ENCODE results near the gene INSL3. TPM values are rescaled to one million over a fixed set of nuclear protein-coding genes. Genes with fewer than 3 reads are reported as not detected.
A peak's percentile ranks its signal among the peaks of the same experiment; 100 is the strongest.

The INSL3 gene
- total RNA-seq, 6 experiments from 2014 or later: not detected

DNA sequence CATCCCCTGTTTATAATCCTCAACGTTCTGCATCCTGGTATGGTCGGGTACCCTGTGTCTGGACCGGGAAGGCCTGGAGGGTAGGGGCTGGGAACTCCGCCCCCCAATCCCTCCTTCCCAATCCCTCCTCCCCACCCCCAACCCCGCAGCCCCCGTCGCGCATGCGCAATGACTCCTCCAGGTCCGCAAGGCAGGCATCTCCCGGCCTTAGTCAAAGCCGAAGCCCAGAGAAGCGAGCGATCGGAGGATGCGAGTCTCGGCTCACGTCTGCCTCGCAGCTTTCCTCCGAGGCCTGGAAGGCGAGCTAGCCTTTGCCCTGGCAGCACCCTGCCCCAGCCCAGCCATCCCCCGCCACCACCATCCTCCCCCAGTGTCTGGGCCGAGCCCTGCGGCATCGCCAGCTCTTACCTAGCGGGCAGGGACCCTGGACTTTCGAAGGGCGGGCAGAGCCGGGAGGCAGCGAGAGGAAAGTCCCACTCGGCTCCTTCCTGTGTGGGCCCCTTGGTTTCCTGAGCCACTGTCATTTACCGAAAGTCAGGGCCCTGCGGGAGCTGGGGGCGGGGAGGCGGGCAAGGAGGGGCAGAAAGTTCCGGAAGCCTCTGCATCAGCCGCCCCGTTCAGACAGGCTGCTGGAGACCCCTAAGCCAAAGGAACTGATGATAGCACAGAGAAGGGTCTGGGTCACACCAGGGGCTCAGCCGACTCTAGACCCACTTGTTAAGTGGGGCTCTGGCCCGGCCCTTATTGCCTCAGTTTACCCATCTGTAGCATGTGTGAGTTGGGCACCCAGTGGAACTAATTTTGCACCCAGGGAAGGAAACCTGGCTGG is 26.4 kb upstream of the INSL3 start, which contains the start of gene JAK3:
Gene JAK3 (minus strand): TSS at position 445 of the 829 bp plus-strand sequence. CDS start 3,565 bp downstream, outside the sequence.
- TF ChIP-seq, protein P1, sequence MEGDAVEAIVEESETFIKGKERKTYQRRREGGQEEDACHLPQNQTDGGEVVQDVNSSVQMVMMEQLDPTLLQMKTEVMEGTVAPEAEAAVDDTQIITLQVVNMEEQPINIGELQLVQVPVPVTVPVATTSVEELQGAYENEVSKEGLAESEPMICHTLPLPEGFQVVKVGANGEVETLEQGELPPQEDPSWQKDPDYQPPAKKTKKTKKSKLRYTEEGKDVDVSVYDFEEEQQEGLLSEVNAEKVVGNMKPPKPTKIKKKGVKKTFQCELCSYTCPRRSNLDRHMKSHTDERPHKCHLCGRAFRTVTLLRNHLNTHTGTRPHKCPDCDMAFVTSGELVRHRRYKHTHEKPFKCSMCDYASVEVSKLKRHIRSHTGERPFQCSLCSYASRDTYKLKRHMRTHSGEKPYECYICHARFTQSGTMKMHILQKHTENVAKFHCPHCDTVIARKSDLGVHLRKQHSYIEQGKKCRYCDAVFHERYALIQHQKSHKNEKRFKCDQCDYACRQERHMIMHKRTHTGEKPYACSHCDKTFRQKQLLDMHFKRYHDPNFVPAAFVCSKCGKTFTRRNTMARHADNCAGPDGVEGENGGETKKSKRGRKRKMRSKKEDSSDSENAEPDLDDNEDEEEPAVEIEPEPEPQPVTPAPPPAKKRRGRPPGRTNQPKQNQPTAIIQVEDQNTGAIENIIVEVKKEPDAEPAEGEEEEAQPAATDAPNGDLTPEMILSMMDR (IDR thresholded peaks at IDR 0.05): no peak
- ATAC-seq (peak; percentile 51 to 83 (median 69)), DNase-seq (peak; percentile 65 to 80 (median 75))
- H3K27ac ChIP-seq: peak within 1 kb of the TSS; percentile 44 to 93 (median 77)
- H3K4me1 ChIP-seq: no peaks in the 10 kb centered on the region
- H3K9me3 ChIP-seq: no peaks in the 10 kb centered on the region
- no peaks in the 10 kb centered on the region for H3K27me3 ChIP-seq
- no peaks in the 10 kb centered on the region for H3K36me3 ChIP-seq
- H3K4me3 ChIP-seq: peak within 1 kb of the TSS; percentile 26 to 43 (median 32)
- intact Hi-C loops (cut with DNase I): no loop called here
- WGBS (ENCODE audit: insufficient coverage, low coverage, low lambda C conversion rate, missing lambda C conversion rate): 4% methylated on average over 15 of the region's 40 CpGs

DNA sequence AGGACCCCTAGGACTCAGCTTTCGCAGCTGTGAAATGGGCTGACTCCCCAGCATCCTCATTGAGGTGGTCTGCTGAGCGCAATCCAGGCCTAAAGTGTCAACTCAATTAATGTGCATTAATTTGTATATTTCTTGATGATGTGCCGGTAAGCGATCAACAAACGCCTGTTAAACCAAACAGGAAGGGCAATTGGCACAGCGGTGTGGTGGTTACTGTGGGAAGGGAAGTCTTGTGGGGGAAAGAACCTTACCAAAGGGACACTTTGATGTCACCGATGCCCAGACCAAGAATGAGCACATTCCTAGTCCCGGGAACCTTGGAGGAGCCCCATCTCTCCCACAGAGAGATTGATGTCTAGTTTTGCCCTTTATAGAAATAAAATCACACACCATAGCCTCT is 24.8 kb upstream of the INSL3 start:
- no peak for DNase-seq
- H3K27me3 ChIP-seq: no peaks in the 10 kb centered on the region
- intact Hi-C loops (cut with DNase I): no loop called here
- H3K4me3 ChIP-seq: no peak overlapping the region
- H3K4me1 ChIP-seq: no peaks in the 10 kb centered on the region
- ATAC-seq: no peak
- H3K9me3 ChIP-seq: no peaks in the 10 kb centered on the region
- TF ChIP-seq, protein P1 (IDR thresholded peaks at IDR 0.05): no peak
- TF ChIP-seq POLR2A (IDR thresholded peaks at IDR 0.05): no peak
- 56% methylated on average over 4 of the region's 8 CpGs for WGBS (ENCODE audit: insufficient coverage, low coverage, low lambda C conversion rate, missing lambda C conversion rate)
- H3K27ac ChIP-seq: no peak overlapping the region
- no peaks in the 10 kb centered on the region for H3K36me3 ChIP-seq

DNA sequence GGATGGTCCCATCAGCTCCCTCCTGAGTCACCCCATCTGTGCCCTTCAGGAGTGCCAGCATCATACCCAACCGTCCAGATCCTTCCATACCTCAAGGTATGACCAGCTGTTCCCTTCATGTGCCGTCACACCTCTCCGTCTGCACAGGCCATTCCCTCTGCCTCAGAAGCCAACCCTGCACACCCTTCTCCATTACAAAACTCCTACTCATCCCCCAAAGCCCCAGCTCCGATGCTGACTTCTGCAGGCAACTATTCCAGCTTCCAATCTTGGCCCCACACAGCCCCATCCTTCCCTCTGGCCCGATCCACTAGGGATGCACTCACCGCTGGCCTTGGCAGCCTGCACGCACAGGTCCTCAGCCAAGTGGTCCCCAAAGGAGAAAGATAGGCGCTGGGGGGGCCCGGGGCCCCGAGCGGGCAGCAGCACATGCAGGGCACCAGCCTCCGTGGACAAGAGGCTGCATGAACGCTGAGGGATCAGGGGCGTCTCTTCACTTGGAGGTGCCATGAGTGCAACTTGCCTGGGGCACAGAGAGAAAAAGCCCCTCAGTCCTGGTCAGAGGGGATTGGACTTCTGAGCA is 22.7 kb upstream of the INSL3 start:
- Histone ChIP-seq H3K27me3 (no peaks in the 10 kb centered on the region), H3K36me3 (no peaks in the 10 kb centered on the region), H3K27ac (no peak overlapping the region), H3K4me3 (no peak overlapping the region), H3K9me3 (no peaks in the 10 kb centered on the region), H3K4me1 (no peaks in the 10 kb centered on the region)
- DNase-seq (no peak), ATAC-seq (no peak)
- intact Hi-C loops (cut with DNase I): no loop called here
- TF ChIP-seq POLR2A (IDR thresholded peaks at IDR 0.05): no peak
- TF ChIP-seq, protein P1 (IDR thresholded peaks at IDR 0.05): no peak
- 73% methylated on average over 4 of the region's 14 CpGs for WGBS (ENCODE audit: insufficient coverage, low coverage, low lambda C conversion rate, missing lambda C conversion rate)

DNA sequence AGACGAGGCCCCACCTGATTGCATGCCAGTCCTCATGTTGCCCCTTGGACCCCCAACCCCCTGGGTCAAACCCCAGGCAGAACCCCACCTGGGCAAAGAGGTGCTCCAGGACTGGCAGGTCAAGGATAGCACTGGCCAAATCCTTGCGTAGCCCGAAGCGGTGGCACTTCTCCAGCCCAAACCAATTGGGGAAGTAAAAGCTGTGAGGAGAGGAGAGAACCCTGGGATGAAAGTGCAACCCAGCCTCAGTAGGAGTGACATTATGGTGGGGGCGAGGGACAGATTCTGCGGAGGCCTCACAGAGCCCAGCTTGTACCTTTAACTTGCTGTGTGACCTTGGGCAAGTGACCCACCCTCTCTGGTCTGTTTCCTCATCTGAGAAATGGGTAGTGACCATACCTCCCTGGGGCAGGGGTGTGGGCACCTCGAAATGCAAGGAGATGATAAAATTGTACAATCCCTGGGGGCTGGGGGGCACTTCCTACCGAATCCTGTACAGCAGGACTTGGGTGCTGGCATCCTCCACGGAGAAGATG is 22.0 kb upstream of the INSL3 start:
- Histone ChIP-seq H3K9me3 (no peaks in the 10 kb centered on the region), H3K36me3 (no peaks in the 10 kb centered on the region), H3K27ac (no peak overlapping the region), H3K27me3 (no peaks in the 10 kb centered on the region), H3K4me1 (no peaks in the 10 kb centered on the region), H3K4me3 (no peak overlapping the region)
- TF ChIP-seq, protein P1 (IDR thresholded peaks at IDR 0.05): no peak
- TF ChIP-seq POLR2A (IDR thresholded peaks at IDR 0.05): no peak
- intact Hi-C loops (cut with DNase I): no loop called here
- DNase-seq: no peak
- WGBS (ENCODE audit: insufficient coverage, low coverage, low lambda C conversion rate, missing lambda C conversion rate): 82% methylated on average over 5 of the region's 9 CpGs
- ATAC-seq: no peak
